ENCODE measurements around the gene SRGAP1. TPM values are rescaled to one million over a fixed set of nuclear protein-coding genes. Genes with fewer than 3 reads are reported as not detected.

SRGAP1 gene
- total and polyA plus RNA-seq, 2 of the 8 experiments (the other 6 are each of a cell fraction or from before 2014, with no cell fraction given): 3.2 to 7.3 TPM

DNA sequence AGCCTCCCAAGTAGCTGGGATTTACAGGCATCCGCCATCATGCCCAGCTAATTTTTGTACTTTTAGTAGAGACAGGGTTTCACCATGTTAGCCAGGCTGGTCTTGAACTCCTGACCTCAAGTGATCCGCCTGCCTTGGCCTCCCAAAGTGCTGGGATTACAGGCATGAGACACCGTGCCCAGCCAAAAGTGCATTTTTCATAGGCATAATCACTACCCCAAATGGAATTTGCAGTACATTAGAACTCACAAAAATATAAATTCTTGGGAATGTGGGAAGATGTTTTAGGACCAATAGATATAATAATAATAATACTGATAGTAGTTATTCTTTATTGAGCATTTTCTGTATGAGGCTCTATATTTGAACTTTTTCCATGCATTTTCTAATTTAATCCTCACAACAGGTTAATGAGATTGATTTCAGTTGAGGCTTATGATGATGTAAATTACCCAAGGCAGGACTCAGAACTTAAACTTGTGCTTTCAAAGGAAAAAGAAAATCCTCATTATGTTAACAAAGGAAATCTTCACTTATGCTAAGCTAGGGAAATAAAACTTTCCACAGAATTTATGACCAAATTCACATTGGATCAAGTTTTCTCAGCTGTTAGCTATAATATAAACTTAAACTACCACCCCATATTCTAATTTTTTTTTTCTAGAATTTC, 121.6 kb downstream of the SRGAP1 start:
- Histone ChIP-seq H2BK20ac (ENCODE audit: low read length) (no peak overlapping the region), H3K9me3 (ENCODE audit: insufficient read depth in 2 of 2, low read depth in 1 of 2, low read length in 1 of 2) (no peaks in the 10 kb centered on the region), H3K79me2 (ENCODE audit: control insufficient read depth in 1 of 2, insufficient read depth in 2 of 2, low read length in 2 of 2) (no peaks in the 10 kb centered on the region), H3K23me2 (ENCODE audit: low read depth, low read length) (no peaks in the 10 kb centered on the region), H4K8ac (ENCODE audit: extremely low read depth, insufficient read depth, low read length) (no peak overlapping the region), H3K4me3 (ENCODE audit: extremely low read depth in 1 of 4, insufficient read depth in 2 of 4, low read depth in 3 of 4, low read length in 4 of 4) (no peak overlapping the region), H2BK5ac (ENCODE audit: low read depth, low read length) (no peak overlapping the region), H3K23ac (ENCODE audit: insufficient read length) (no peak overlapping the region), H2BK15ac (ENCODE audit: low read length) (no peak overlapping the region), H2BK120ac (replicated peaks; ENCODE audit: low read depth, low read length) (no peak overlapping the region), H2AK5ac (ENCODE audit: low read depth, low read length) (no peak overlapping the region), H3K27ac (ENCODE audit: low read depth, low read length) (no peak overlapping the region), H3K14ac (ENCODE audit: insufficient read length) (no peak overlapping the region), H3K4me2 (ENCODE audit: insufficient read depth in 1 of 2, low read depth in 2 of 2, low read length in 2 of 2) (no peak overlapping the region), H4K91ac (replicated peaks; ENCODE audit: insufficient read length, low read length) (no peak overlapping the region), H3K4me1 (replicated peaks in 1 of 4; ENCODE audit: control insufficient read depth in 3 of 4, insufficient read depth in 4 of 4, low read length in 3 of 4) (peaks cover 0 to 2% (median 0%) of the 10 kb centered on the region in 4 experiments; a peak in 3 of 7 replicates), H3K9ac (replicated peaks in 1 of 4; ENCODE audit: extremely low read depth in 1 of 4, low read depth in 3 of 4, low read length in 3 of 4) (no peak overlapping the region), H2BK12ac (ENCODE audit: low read depth, low read length) (no peak overlapping the region), H3K18ac (ENCODE audit: extremely low read depth, low read length) (no peak overlapping the region), H3K27me3 (replicated peaks in 1 of 4; ENCODE audit: control insufficient read depth in 3 of 4, extremely low read depth in 1 of 4, insufficient read depth in 3 of 4, low read length in 3 of 4) (no peaks in the 10 kb centered on the region), H4K20me1 (replicated peaks in 1 of 2; ENCODE audit: control insufficient read depth in 1 of 2, insufficient read depth in 2 of 2, low read length in 2 of 2) (no peaks in the 10 kb centered on the region), H3K79me1 (ENCODE audit: low read depth, low read length) (no peaks in the 10 kb centered on the region; the same call in 1 of the 2 replicates), H3K36me3 (ENCODE audit: control insufficient read depth in 2 of 4, insufficient read depth in 4 of 4, low read length in 3 of 4) (no peaks in the 10 kb centered on the region), H3K4ac (replicated peaks; ENCODE audit: insufficient read length, low read depth, low read length) (no peak overlapping the region), H3K56ac (replicated peaks; ENCODE audit: insufficient read length, low read depth, low read length) (no peak overlapping the region), H2AFZ (ENCODE audit: low read length) (no peak overlapping the region), H4K5ac (ENCODE audit: insufficient read length, low read depth, low read length) (no peak overlapping the region)
- POLR2A ChIA-PET (ENCODE audit: partially characterized antibody): no interaction called here
- WGBS, 2 experiments (ENCODE audit: extremely low coverage in 1 of 2, insufficient coverage in 1 of 2, insufficient read length in 1 of 2, insufficient replicate concordance in 2 of 2, low coverage in 1 of 2, low lambda C conversion rate in 2 of 2, missing lambda C conversion rate in 1 of 2): 85% methylated on average over 3 of the region's 3 CpGs; no CpG with 5 or more reads in 1 of the 2 experiments
- CTCF ChIA-PET (ENCODE audit: partially characterized antibody): interaction anchor here (1.0 to 2.1 kb wide), 2 partner anchors 18 to 122 kb away, joined by 3 to 5 read pairs; partner anchors contain the start of gene SRGAP1
- FAIRE-seq (no peak), DNase-seq (ENCODE audit: low read depth in 1 of 2, low spot score in 2 of 2) (no peak)
- TF ChIP-seq BRCA1 (IDR thresholded peaks at IDR 0.05; ENCODE audit: low read depth, low read length) (no peak), EP300 (IDR thresholded peaks at IDR 0.05; ENCODE audit: borderline replicate concordance in 1 of 2, low read depth in 2 of 2, low read length in 2 of 2) (no peak), POLR2AphosphoS5 (IDR thresholded peaks at IDR 0.05; ENCODE audit: low read depth, low read length) (no peak), SAP30 (IDR thresholded peaks at IDR 0.05; ENCODE audit: insufficient read depth, insufficient replicate concordance, low read length) (no peak), CHD1 (IDR thresholded peaks at IDR 0.05; ENCODE audit: low read depth, low read length) (no peak), SUZ12 (IDR thresholded peaks at IDR 0.05; ENCODE audit: low read length) (no peak), ASH2L (IDR thresholded peaks at IDR 0.05; ENCODE audit: low read length) (no peak), KDM1A (IDR thresholded peaks at IDR 0.05; ENCODE audit: borderline replicate concordance, low read length) (no peak), NANOG (IDR thresholded peaks at IDR 0.05; ENCODE audit: insufficient read depth, low read depth, low read length, poor library complexity, severe bottlenecking) (no peak), SIX5 (IDR thresholded peaks at IDR 0.05; ENCODE audit: low read depth, low read length) (no peak), SP2 (IDR thresholded peaks at IDR 0.05; ENCODE audit: low read length) (no peak), RFX5 (IDR thresholded peaks at IDR 0.05; ENCODE audit: borderline replicate concordance, low read depth, low read length) (no peak), ZNF274 (IDR thresholded peaks at IDR 0.05; ENCODE audit: borderline replicate concordance, extremely low read depth, low read length) (no peak), EGR1 (IDR thresholded peaks at IDR 0.05; ENCODE audit: borderline replicate concordance, low read depth, low read length) (no peak)
